ENCODE data around the gene PDIA2.
"Not testable (repeated sequence)": the region's sequence is repeated elsewhere in the genome, so short reads cannot be mapped to it uniquely, and the experiment has no call there.

The PDIA2 gene

DNA sequence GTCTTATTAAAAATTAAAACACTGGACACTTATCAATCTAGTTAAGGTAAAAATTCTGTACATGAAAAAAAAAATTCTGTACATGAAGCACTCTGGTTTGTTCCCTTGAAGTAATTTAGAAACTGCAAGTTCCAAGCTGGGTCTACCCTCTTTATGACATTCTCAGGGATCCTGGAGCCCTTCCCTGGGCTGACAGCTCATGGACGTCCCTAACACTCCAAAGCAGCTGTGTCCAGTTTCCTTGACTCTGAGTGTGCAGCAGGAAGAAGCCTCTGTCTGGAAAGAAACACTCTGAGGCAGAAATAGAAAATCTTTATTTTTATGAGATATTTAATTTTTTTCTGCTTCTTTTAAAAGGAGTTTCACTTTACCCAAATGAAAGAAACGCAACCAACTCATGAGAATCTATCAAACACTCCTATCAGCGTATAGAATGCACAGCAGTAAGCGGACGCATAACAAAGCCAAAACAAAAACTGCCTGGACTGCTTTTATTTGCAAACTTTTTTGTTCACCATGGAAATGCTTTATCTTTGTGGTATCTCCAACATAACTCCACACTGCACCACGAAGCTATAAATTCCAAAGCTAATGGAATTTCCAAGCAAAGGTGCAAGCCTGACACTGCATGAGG lies 48.3 kb downstream of the PDIA2 start:
- DNase-seq (ENCODE audit: low spot score): not testable (repeated sequence)

DNA sequence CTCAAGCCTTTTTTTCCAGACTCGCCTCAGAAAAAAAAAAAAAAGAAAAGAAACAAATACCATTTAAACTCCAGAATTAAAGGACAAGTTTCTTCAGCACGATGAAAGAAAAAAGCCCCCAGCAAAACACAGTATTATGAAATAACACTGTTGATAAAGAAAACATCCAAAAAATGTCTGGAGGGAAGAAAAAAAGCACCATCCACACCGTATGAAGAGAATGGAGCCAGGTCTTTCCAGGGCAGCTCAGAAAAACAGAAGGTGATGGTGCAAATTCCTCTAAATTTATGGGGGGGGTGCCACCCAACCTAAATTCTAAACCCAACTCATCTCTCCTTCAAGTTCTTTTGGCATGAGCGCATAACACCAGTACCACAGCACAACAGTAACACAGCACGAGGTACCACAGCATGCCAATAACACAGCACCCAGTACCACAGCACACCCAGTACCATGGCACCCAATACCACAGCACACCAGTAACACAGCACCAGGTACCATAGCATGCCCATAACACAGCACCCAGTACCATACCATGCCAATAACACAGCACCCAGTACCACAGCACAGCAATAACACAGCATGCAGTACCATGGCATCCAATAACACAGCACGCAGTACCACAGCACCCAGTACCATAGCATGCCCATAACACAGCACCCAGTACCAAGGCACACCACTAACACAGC lies 50.6 kb downstream of the PDIA2 start:
- no peak for DNase-seq (ENCODE audit: low spot score)

DNA sequence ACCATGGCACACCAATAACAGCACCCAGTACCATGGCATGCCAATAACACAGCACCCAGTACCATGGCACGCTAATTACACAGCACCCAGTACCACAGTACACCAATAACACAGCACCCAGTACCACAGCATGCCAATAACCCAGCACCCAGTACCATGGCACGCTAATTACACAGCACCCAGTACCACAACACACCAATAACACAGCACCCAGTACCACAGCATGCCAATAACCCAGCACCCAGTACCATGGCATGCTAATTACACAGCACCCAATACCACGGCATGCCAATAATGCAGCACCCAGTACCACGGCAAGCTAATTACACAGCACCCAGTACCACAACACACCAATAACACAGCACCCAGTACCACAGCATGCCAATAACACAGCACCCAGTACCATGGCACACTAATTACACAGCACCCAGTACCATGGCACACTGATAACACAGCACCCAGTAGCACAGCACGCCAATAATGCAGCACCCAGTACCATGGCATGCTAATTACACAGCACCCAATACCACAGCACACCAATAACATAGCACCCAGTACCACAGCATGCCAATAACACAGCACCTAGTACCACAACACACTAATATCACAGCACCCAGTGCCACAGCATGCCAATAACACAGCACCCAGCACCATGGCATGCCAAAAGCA lies 51.3 kb downstream of the PDIA2 start:
- not testable (repeated sequence) for DNase-seq (ENCODE audit: low spot score)

DNA sequence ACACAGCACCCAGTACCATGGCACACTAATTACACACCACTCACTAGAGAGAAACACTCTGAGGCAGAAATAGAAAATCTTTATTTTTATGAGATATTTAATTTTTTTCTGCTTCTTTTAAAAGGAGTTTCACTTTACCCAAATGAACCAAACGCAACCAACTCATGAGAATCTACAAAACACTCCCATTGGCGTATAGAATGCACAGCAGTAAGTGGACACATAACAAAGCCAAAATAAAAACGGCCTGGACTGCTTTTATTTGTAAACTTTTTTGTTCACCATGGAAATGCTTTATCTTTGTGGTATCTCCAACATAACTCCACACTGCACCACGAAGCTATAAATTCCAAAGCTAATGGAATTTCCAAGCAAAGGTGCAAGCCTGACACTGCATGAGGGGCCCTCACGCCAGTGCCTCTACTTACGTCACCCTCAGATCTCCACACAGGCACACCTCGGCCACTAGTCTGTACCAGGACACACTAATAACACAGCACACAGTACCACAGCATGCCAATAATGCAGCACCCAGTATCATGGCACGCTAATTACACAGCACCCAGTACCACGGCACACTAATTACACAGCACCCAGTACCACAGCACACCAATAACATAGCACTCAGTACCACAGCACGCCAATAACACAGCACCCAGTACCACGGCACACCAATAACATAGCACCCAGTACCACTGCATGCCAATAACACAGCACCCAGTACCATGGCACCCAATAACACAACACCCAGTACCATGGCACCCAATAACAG lies 52.1 kb downstream of the PDIA2 start:
- not testable (repeated sequence) for DNase-seq (ENCODE audit: low spot score)

DNA sequence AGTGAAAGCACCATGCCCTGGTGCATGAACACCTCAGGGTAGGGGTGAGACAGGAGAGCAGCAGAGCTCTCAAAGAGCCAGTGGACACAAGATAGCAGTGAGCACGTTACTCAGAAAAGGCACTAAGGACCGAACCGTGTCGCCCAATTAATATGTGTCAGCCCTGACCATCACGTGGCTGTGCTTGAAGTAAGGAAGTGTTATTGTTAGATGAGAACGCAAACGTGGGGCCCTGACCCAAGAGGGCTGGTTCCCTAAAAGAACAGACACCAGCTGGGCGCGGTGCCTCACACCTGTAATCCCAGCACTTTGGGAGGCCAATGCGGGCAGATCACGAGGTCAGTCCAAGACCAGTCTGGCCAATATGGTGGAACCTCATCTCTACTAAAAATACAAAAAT lies 53.3 kb downstream of the PDIA2 start:
- no peak for DNase-seq (ENCODE audit: low spot score)
